ENCODE results near the gene SFMBT2.

DNA sequence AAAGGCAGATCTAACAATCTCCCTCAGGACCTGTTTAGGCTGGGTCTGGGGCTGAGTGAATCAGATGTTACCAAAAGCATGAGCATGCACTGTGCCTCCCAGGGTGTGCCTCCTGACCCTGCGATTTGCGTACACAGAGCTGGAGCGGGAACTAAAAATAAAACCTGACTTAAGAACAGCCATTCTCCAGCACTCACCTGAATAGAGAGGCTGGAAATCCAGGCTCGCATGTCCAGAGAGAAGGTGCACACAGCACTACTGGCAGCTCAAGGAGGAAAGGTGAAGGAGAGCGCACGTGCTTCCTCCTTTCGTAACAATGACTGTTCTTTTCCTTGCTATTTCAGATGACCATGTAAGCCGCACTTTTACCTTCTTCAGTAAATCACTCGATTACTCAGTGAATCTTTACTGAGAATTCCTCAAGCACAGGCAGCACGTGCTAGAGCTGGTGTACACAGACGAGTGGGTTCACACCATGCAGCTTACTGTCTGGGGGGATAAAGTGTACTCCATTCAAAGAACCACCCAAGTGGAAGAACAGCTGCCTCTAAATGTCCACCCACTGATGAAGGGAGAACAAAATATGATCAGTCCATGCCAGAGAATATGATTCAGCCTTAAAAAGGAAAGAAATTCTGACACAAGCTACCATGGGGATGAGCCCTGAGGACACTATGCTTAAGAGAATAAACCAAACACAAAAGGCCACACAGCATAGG lies 45.6 kb downstream of the SFMBT2 start:
- TF ChIP-seq, protein P1, sequence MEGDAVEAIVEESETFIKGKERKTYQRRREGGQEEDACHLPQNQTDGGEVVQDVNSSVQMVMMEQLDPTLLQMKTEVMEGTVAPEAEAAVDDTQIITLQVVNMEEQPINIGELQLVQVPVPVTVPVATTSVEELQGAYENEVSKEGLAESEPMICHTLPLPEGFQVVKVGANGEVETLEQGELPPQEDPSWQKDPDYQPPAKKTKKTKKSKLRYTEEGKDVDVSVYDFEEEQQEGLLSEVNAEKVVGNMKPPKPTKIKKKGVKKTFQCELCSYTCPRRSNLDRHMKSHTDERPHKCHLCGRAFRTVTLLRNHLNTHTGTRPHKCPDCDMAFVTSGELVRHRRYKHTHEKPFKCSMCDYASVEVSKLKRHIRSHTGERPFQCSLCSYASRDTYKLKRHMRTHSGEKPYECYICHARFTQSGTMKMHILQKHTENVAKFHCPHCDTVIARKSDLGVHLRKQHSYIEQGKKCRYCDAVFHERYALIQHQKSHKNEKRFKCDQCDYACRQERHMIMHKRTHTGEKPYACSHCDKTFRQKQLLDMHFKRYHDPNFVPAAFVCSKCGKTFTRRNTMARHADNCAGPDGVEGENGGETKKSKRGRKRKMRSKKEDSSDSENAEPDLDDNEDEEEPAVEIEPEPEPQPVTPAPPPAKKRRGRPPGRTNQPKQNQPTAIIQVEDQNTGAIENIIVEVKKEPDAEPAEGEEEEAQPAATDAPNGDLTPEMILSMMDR (IDR thresholded peaks at IDR 0.05; ENCODE audit: low read depth, low read length, poor library complexity, severe bottlenecking): no peak
- TF ChIP-seq EZH2phosphoT487 (IDR thresholded peaks at IDR 0.05; ENCODE audit: borderline replicate concordance, low read length): no peak
